Mesenteric fat pad (tissue), 1 donor: ENCODE results near the gene SULT1A3. TPM values are rescaled to one million over a fixed set of nuclear protein-coding genes. Genes with fewer than 3 reads are reported as not detected.

Experiments
- total RNA-seq: library from RNA; stranded (reverse); fragmentation: NEBNext Ultra II Directional; extraction: Animal tissue kit (Norgen Biotek cat#: 25700); gene quantifications from one replicate; pipeline ENCODE4 v1.2.1, GENCODE V29; 2021
- donor health status: DM: yes; HTN: yes; CAD: no.

SULT1A3 gene
- total RNA-seq, 1 donor from 2014 or later = 9.4 TPM

Other genes starting within 250 kb of the SULT1A3 start
- gene TMEM219, start 237.2 kb upstream of the SULT1A3 start, total RNA-seq = 95.8 TPM
- 49.8 TPM for gene TAOK2, start 225.4 kb upstream of the SULT1A3 start, total RNA-seq
- 11.0 TPM for gene HIRIP3, start 203.6 kb upstream of the SULT1A3 start, total RNA-seq
- 45.4 TPM for gene INO80E, start 203.0 kb upstream of the SULT1A3 start, total RNA-seq
- gene DOC2A, start 188.2 kb upstream of the SULT1A3 start, total RNA-seq = 0.42 TPM
- gene C16orf92, start 176.1 kb upstream of the SULT1A3 start, total RNA-seq = not detected
- gene TLCD3B, start 168.0 kb upstream of the SULT1A3 start, total RNA-seq = not detected
- 1,236 TPM for gene ALDOA, start 133.5 kb upstream of the SULT1A3 start, total RNA-seq
- 81.1 TPM for gene PPP4C, start 123.3 kb upstream of the SULT1A3 start, total RNA-seq
- 0.67 TPM for gene TBX6, start 107.3 kb upstream of the SULT1A3 start, total RNA-seq
- 49.3 TPM for gene YPEL3, start 103.0 kb upstream of the SULT1A3 start, total RNA-seq
- gene GDPD3, start 85.7 kb upstream of the SULT1A3 start, total RNA-seq = 4.3 TPM
- 135 TPM for gene MAPK3, start 76.0 kb upstream of the SULT1A3 start, total RNA-seq
- 56.2 TPM for gene CORO1A, start 15.7 kb upstream of the SULT1A3 start, total RNA-seq
- 94.9 TPM for gene BOLA2B, start 5.6 kb upstream of the SULT1A3 start, total RNA-seq
- gene SLX1A, start 5.4 kb upstream of the SULT1A3 start, total RNA-seq = 25.2 TPM
- gene NPIPB13, start 49.2 kb downstream of the SULT1A3 start, total RNA-seq = 25.7 TPM
- 57.4 TPM for gene CD2BP2, start 156.1 kb downstream of the SULT1A3 start, total RNA-seq
- gene TBC1D10B, start 171.2 kb downstream of the SULT1A3 start, total RNA-seq = 42.1 TPM
- not detected for gene MYL11, start 175.5 kb downstream of the SULT1A3 start, total RNA-seq
- 2.3 TPM for gene SEPTIN1, start 183.3 kb downstream of the SULT1A3 start, total RNA-seq
- gene ZNF48, start 196.2 kb downstream of the SULT1A3 start, total RNA-seq = 5.3 TPM
- gene ZNF771, start 208.4 kb downstream of the SULT1A3 start, total RNA-seq = 6.3 TPM
- gene DCTPP1, start 230.8 kb downstream of the SULT1A3 start, total RNA-seq = 26.8 TPM
- gene SEPHS2, start 246.6 kb downstream of the SULT1A3 start, total RNA-seq = 48.4 TPM